HG03039 (cell line): ENCODE measurements around the gene PRDM16.

Experiments used
- ATAC-seq: cut with Tn5 transposase; IDR thresholded peaks from one replicate; pipeline ENCODE4 v1.9.1; 2021; ENCODE audit warnings: mild to moderate bottlenecking, moderate library complexity; ENCODE audit not compliant: unreplicated experiment

The PRDM16 gene

GRCh38 chr1:3101124-3101939 lies 32.3 kb downstream of the PRDM16 start:
- ATAC-seq: no peak

GRCh38 chr1:3102641-3103040 lies 33.6 kb downstream of the PRDM16 start:
- ATAC-seq: no peak

- no peak for ATAC-seq
Measured at GRCh38 chr1:3103967-3104677, 35.1 kb downstream of the PRDM16 start.

- ATAC-seq: no peak
Measured at GRCh38 chr1:3105167-3105863, 36.3 kb downstream of the PRDM16 start.

- no peak for ATAC-seq
Measured at GRCh38 chr1:3106216-3106615, 37.2 kb downstream of the PRDM16 start.

- no peak for ATAC-seq
Measured at GRCh38 chr1:3107201-3107600, 38.2 kb downstream of the PRDM16 start.

- ATAC-seq: no peak
Measured at GRCh38 chr1:3109355-3109754, 40.4 kb downstream of the PRDM16 start.

GRCh38 chr1:3111348-3112021 lies 42.5 kb downstream of the PRDM16 start:
- ATAC-seq: no peak

- no peak for ATAC-seq
Measured at GRCh38 chr1:3112526-3112925, 43.5 kb downstream of the PRDM16 start.

- ATAC-seq: no peak
Measured at GRCh38 chr1:3113047-3113740, 44.2 kb downstream of the PRDM16 start.

GRCh38 chr1:3113741-3114056 lies 44.7 kb downstream of the PRDM16 start:
- no peak for ATAC-seq

GRCh38 chr1:3114131-3114744 lies 45.2 kb downstream of the PRDM16 start:
- ATAC-seq: no peak

GRCh38 chr1:3114846-3115245 lies 45.8 kb downstream of the PRDM16 start:
- no peak for ATAC-seq

- no peak for ATAC-seq
Measured at GRCh38 chr1:3115275-3116149, 46.5 kb downstream of the PRDM16 start.

- no peak for ATAC-seq
Measured at GRCh38 chr1:3116150-3116510, 47.1 kb downstream of the PRDM16 start.

- no peak for ATAC-seq
Measured at GRCh38 chr1:3116560-3116959, 47.6 kb downstream of the PRDM16 start.

- no peak for ATAC-seq
Measured at GRCh38 chr1:3117879-3118278, 48.9 kb downstream of the PRDM16 start.

GRCh38 chr1:3119061-3119460 lies 50.1 kb downstream of the PRDM16 start:
- no peak for ATAC-seq

GRCh38 chr1:3119725-3120124 lies 50.7 kb downstream of the PRDM16 start:
- no peak for ATAC-seq
